Measurements from ENCODE around the gene LAMA3. TPM values are rescaled to one million over a fixed set of nuclear protein-coding genes. Genes with fewer than 3 reads are reported as not detected.
"Not testable (repeated sequence)": the region's sequence is repeated elsewhere in the genome, so short reads cannot be mapped to it uniquely, and the experiment has no call there.

Gene LAMA3
- total RNA-seq, 2 donors from 2014 or later = 31.9 to 41.3 TPM

GRCh38 chr18:23710068-23710527, 20.8 kb downstream of the LAMA3 start:
- intact Hi-C loops (cut with DNase I) = no loop called here
- no peaks in the 10 kb centered on the region for H3K36me3 ChIP-seq
- peak overlapping the region; percentile 29 for H3K27ac ChIP-seq
- no peak overlapping the region for H3K9ac ChIP-seq (ENCODE audit: low read depth in 2 of 2, low read length in 2 of 2)
- no peak for TF ChIP-seq CTCF (IDR thresholded peaks at IDR 0.05)
- DNase-seq = no peak
- no peaks in the 10 kb centered on the region for H3K27me3 ChIP-seq
- no peaks in the 10 kb centered on the region for H3K4me1 ChIP-seq
- no peak overlapping the region for H3K4me3 ChIP-seq
- H3K9me3 ChIP-seq = no peaks in the 10 kb centered on the region

DNA sequence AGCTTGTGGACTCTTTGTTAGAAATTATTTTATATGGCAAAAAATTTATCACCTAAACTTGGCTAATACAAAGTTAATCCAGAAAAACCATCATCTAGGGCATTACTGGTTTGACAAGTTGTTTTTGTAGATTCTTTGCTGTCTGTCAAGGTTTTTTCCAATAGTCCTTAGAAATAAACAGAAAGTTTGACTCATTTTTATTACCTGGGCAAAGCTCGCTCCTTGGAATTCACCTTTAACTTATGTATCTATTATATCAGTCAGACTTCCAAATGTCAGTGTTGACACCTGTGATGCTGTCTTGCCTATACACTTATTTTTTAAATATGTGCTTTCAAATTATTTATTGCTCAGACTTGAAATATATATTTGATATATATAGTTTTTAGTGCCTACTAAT, 21.7 kb downstream of the LAMA3 start:
- peak overlapping the region; percentile 29 for H3K27ac ChIP-seq
- intact Hi-C loops (cut with DNase I) = no loop called here
- no peak overlapping the region for H3K9ac ChIP-seq (ENCODE audit: low read depth in 2 of 2, low read length in 2 of 2)
- H3K27me3 ChIP-seq = no peaks in the 10 kb centered on the region
- H3K36me3 ChIP-seq = no peaks in the 10 kb centered on the region
- no peak for TF ChIP-seq CTCF (IDR thresholded peaks at IDR 0.05)
- H3K4me3 ChIP-seq = no peak overlapping the region
- no peaks in the 10 kb centered on the region for H3K4me1 ChIP-seq
- DNase-seq = no peak
- no peaks in the 10 kb centered on the region for H3K9me3 ChIP-seq

DNA sequence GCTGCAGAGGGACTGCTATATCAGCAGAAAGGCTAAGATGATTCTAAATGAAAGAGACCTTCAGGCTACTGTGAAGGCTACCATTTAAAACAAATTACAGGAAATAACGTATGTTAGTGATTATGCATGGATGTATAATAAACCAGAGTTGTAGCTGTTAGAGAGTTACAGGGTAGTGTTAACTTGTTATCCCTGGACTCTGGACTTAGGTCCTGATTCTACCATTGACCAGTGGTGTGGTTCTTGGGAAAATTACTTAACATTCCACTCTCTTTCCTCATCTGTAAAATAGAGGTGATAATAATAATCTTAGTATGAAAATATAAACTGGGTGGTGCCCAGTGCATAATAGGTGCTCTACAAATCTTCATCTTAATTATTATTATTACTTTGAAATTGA, 22.2 kb downstream of the LAMA3 start:
- no peaks in the 10 kb centered on the region for H3K4me1 ChIP-seq
- TF ChIP-seq CTCF (IDR thresholded peaks at IDR 0.05) = no peak
- H3K9ac ChIP-seq (ENCODE audit: low read depth in 2 of 2, low read length in 2 of 2) = no peak overlapping the region
- peak overlapping the region; percentile 29 for H3K27ac ChIP-seq
- DNase-seq = no peak
- H3K36me3 ChIP-seq = no peaks in the 10 kb centered on the region
- H3K9me3 ChIP-seq = no peaks in the 10 kb centered on the region
- H3K4me3 ChIP-seq = no peak overlapping the region
- H3K27me3 ChIP-seq = no peaks in the 10 kb centered on the region
- intact Hi-C loops (cut with DNase I) = no loop called here

DNA sequence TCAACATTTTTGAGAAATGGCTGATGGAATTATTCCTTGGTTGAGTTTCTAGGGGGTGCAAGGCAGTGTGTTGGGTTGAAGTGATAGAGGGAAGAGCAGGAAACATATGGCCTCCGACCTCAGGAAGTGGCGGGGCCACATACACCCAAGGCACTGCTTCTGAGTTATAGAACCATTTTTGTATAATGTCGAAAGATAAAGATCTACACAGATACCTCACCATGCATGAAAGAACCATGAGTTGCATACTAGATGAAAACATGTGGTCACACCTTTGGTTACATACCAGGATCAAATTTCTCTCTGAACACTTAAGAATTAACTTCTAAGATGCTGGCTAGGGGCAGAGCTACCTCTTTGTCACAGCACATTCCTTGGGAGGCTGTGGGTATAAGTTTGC, 23.2 kb downstream of the LAMA3 start:
- TF ChIP-seq CTCF (IDR thresholded peaks at IDR 0.05) = no peak
- Histone ChIP-seq H3K36me3 (no peaks in the 10 kb centered on the region), H3K4me1 (no peaks in the 10 kb centered on the region), H3K9me3 (no peaks in the 10 kb centered on the region), H3K9ac (ENCODE audit: low read depth in 2 of 2, low read length in 2 of 2) (no peak overlapping the region), H3K27ac (no peak overlapping the region), H3K4me3 (no peak overlapping the region), H3K27me3 (no peaks in the 10 kb centered on the region)
- intact Hi-C loops (cut with DNase I) = no loop called here
- no peak for DNase-seq

DNA sequence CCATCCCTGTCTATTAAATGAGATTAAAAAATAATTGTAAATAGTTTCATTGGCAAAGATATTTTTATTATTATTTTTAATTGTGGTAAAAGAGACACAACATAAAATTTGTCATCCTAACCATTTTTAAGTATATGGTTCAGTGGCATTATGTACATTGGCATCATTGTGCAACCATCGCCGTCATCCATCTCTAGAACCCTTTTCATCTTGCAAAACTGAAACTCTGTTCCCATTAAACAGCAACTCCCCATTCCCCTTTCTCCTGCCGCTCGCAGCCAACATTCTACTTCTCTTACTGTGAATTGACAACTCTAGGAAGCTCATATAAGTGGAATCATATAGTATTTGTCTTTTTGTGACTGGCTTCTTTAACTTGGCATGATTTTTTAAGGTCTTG, 25.3 kb downstream of the LAMA3 start:
- intact Hi-C loops (cut with DNase I) = no loop called here
- Histone ChIP-seq H3K4me1 (no peaks in the 10 kb centered on the region), H3K27ac (no peak overlapping the region), H3K27me3 (no peaks in the 10 kb centered on the region), H3K9ac (ENCODE audit: low read depth in 2 of 2, low read length in 2 of 2) (no peak overlapping the region), H3K9me3 (no peaks in the 10 kb centered on the region), H3K4me3 (no peak overlapping the region), H3K36me3 (no peaks in the 10 kb centered on the region)
- TF ChIP-seq CTCF (IDR thresholded peaks at IDR 0.05) = no peak
- no peak for DNase-seq

GRCh38 chr18:23716079-23716478, 26.8 kb downstream of the LAMA3 start:
- H3K9ac ChIP-seq (ENCODE audit: low read depth in 2 of 2, low read length in 2 of 2); DNase-seq; H3K4me3 ChIP-seq; intact Hi-C loops (cut with DNase I); H3K4me1 ChIP-seq; H3K27ac ChIP-seq; H3K27me3 ChIP-seq; H3K36me3 ChIP-seq; H3K9me3 ChIP-seq: not testable (repeated sequence)

Data from colonic mucosa (tissue), 4 donors.